Activated CD4-positive, alpha-beta T cell treated with anti-CD3 and anti-CD28 coated beads, Interleukin-2, amount 50 U/mL, for 24 hours (primary cell): Measurements from ENCODE around the gene PSMD8.
"Not testable (repeated sequence)": the region's sequence is repeated elsewhere in the genome, so short reads cannot be mapped to it uniquely, and the experiment has no call there.

ENCODE experiments used
- DNase-seq, 2 donors: peaks; one replicate each; pipeline ENCODE4 v3.0.0-alpha.2; 2020; ENCODE audit warnings: low read depth in 1 of 2, low spot score in 1 of 2

Gene PSMD8

DNA sequence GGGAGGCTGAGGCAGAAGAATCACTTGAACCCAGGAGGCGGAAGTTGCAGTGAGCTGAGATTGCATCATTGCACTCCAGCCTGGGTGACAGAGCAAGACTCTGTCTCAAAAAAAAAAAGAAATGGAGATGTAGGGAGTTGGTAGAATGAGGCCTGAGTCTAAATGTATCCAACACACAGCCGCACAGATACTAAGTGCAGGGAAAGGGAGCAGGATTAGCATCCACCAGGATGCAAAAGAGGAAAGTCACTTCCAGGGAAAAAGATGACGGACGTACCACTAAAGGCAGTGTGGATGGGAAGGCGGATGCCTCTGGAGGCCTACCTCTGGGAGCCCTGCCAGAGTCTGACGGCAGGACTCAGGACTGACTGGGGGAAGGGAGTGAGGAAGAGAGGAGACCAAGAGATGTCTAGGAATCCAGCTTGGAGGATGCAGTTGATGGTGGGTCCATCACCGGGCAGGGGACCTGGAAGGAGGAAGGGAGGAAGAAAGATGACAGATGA is 35.3 kb downstream of the PSMD8 start:
- DNase-seq, result no peak

DNA sequence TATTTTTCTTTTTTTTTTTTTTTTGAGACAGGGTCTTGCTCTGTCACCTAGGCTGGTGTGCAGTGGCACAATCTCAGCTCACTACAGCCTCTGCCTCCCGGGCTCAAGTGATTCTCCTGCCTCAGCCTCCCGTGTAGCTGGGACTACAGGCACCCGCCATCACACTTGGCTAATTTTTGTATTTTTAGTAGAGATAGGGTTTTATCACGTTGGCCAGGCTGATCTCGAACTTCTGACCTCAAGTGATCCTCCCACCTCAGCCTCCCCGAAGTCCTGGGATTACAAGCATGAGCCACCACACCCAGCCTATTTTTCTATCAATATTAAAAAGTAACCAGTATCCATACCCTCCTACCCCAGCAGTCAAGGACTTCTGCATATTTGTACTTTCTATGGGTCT is 36.0 kb downstream of the PSMD8 start:
- DNase-seq, result not testable (repeated sequence)

- no peak for DNase-seq
Measured at GRCh38 chr19:38411041-38411712, 36.8 kb downstream of the PSMD8 start.

GRCh38 chr19:38411898-38412297 is 37.5 kb downstream of the PSMD8 start:
- not testable (repeated sequence) for DNase-seq

- DNase-seq, result no peak
Measured at GRCh38 chr19:38412491-38412890, 38.1 kb downstream of the PSMD8 start.

GRCh38 chr19:38412961-38413360 is 38.6 kb downstream of the PSMD8 start:
- DNase-seq, result no peak

DNA sequence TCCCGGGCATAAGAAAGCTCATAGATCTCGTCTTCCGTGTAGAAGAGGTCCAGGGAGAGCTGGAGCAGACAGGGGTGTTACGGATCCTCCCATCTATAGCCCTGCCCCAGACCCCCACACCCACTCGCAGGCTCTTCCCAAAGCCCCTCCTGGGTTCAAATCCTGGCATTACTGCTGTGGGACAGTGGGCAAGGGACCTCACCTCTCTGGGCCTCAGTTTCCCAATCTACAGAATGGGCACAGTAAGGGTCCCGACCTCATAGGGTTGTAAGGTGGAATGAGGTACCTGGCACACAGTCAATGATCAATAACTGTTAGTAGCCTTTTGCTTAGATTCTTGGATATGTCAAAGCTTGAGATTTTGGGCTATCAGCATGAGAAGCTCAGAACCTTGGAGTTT is 39.0 kb downstream of the PSMD8 start:
- DNase-seq, result no peak

GRCh38 chr19:38417146-38417543 is 42.8 kb downstream of the PSMD8 start:
- no peak for DNase-seq

GRCh38 chr19:38417544-38418506 is 43.5 kb downstream of the PSMD8 start:
- DNase-seq, result peak in 1 of 2 donors; percentile 39

- DNase-seq, result no peak
Measured at GRCh38 chr19:38420935-38421334, 46.6 kb downstream of the PSMD8 start.

DNA sequence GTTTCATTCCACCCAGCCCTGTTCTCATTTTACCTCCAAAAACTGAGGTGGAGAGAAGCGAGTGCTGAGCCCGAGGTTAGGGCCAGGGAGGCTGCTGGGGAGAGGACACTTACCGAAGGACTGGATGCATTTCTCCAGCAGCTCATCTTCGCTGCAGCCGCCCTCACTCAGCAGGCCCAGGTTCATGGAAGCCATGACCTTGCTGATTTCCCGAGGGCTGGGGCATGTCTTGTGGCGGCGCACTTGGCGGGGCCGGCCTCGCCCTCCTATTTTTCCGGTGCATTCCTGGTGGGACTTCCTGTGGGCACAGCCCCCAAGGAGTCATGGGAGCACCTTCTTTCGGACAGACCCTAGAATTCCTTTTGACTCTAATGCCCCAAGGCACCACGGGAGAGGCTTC is 47.5 kb downstream of the PSMD8 start:
- no peak for DNase-seq

DNA sequence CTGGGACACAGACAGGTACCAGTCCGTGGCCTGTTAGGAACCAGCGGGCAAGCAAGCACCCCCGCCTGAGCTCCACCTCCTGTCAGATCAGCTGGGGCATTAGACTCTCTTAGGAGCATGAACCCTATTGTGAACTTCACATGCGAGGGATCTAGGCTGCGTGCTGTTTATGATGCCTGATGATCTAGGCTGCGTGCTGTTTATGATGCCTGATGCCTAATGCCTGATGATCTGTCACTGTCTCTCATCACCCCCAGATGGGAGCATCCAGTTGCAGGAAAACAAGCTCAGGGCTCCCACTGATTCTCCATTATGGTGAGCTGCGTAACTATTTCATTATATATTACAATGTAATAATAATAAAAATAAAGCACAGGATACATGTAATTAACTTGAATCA is 48.1 kb downstream of the PSMD8 start:
- DNase-seq, result no peak

- no peak for DNase-seq
Measured at GRCh38 chr19:38424272-38424671, 49.9 kb downstream of the PSMD8 start.

- no peak for DNase-seq
Measured at GRCh38 chr19:38425222-38425809, 50.9 kb downstream of the PSMD8 start.

- DNase-seq, result peak in 1 of 2 donors; percentile 21
Measured at GRCh38 chr19:38425810-38426466, 51.6 kb downstream of the PSMD8 start, which contains the start of gene RASGRP4. Gene RASGRP4, minus strand, starts transcription at chr19:38426219. Its CDS starts 128 bp downstream, at chr19:38426091.

GRCh38 chr19:38427035-38427677 is 52.8 kb downstream of the PSMD8 start:
- peak in 1 of 2 donors; percentile 50 for DNase-seq

DNA sequence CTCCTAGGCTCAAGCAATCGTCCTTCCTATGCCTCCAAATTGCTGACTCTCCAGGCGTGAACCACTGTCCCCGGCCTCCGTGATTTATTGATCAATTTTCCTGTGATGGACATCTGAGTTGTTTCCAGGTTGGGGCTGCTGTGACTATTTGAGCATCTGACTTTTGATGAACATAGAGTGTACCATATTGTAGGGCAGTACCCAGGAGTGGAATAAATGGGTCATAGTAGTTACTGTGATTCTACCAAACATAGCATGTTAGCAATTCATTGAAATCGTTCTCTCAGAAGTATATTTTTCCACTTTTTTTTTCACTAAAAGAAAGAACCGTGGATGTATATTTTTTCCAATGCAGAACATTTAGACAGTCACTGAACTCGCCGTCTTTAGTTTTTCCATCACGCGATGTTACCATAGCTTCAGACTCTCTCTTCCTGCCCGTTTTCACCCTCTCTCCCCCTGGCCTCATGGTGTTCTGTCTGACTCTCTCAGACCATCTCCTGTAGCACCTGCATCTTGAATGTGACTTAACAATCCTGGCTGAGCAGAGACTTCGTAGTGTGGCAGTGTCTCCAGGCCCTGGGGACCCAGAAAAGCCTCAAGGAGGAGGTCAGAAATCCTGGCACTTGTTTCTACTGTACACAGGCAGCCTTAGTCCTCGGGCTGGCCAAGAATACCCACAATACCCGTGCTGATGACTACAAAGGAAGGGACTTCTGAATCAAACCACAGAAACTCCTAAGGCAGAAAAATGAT is 54.9 kb downstream of the PSMD8 start:
- DNase-seq, result peak in 1 of 2 donors; percentile 64

- no peak for DNase-seq
Measured at GRCh38 chr19:38429811-38430156, 55.4 kb downstream of the PSMD8 start.

- DNase-seq, result no peak
Measured at GRCh38 chr19:38430931-38431330, 56.6 kb downstream of the PSMD8 start.

DNA sequence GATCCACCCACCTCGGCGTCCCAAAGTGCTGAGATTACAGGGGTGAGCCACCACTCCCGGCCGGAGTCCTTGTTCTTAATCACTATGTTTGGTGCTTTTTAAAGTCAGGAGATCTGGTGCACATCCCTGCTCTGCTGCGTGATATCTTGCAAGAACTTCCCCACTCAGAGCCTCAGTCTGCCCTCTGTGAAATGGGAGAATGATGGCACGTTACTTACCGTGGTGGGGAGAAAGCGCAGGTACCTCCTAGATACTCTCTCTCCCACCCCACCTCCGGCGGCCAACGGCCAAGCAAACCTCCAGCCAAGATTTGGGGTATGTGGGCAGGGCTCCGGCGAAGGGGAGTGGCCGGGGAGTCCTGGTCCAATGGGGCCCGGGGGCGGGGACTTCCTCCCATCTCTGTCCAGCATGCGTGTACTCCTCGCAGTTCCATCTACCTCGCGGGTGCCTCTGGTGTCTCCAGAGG is 58.9 kb downstream of the PSMD8 start, which contains the start of gene RYR1:
RYR1 (plus strand) TSS at position 424 of the 466 bp plus-strand sequence. CDS start 139 bp downstream, outside the sequence.
- peak in 1 of 2 donors; percentile 46 for DNase-seq
